Aorta (tissue), 5 donors: Measurements from ENCODE around the gene FAM149B1. TPM values are rescaled to one million over a fixed set of nuclear protein-coding genes. Genes with fewer than 3 reads are reported as not detected.

Source experiments
- ATAC-seq: fragments of 200-7000 bp; cut with Tn5 transposase; one replicate; pipeline ENCODE4 v1.9.1; 2022; ENCODE audit warnings: moderate library complexity; ENCODE audit not compliant: low FRiP score
- DNase-seq, 2 donors: peaks; one replicate each; pipeline ENCODE4 v3.0.0-alpha.2; 2020
- H3K27ac ChIP-seq, 2 donors: one replicate each; pipeline ENCODE4 v1.5.1; 2013; ENCODE audit warnings: low read length in 2 of 2, mild to moderate bottlenecking in 2 of 2, moderate library complexity in 2 of 2, control low read depth in 1 of 2, inconsistent platforms in 1 of 2, low read depth in 1 of 2
- H3K27me3 ChIP-seq, 2 donors: one replicate each; pipeline ENCODE4 v1.6.1; 2013; ENCODE audit warnings: control low read depth in 1 of 2, low read length in 1 of 2, mild to moderate bottlenecking in 1 of 2, moderate library complexity in 1 of 2; ENCODE audit not compliant: insufficient read depth in 2 of 2, control insufficient read depth in 1 of 2
- H3K36me3 ChIP-seq, 2 donors: one replicate each; pipeline ENCODE4 v1.6.1; 2013; ENCODE audit warnings: control low read depth in 1 of 2, low read length in 1 of 2, mild to moderate bottlenecking in 1 of 2; ENCODE audit not compliant: insufficient read depth in 2 of 2, control insufficient read depth in 1 of 2
- H3K4me1 ChIP-seq, 2 donors: one replicate each; pipeline ENCODE4 v1.6.1; 2013; ENCODE audit warnings: low read length in 2 of 2, control low read depth in 1 of 2, mild to moderate bottlenecking in 1 of 2, moderate library complexity in 1 of 2; ENCODE audit not compliant: insufficient read depth in 2 of 2, control insufficient read depth in 1 of 2
- H3K4me3 ChIP-seq, 2 donors: one replicate each; pipeline ENCODE4 v1.5.1; 2013; ENCODE audit warnings: low read length in 2 of 2, control low read depth in 1 of 2, mild to moderate bottlenecking in 1 of 2
- H3K9me3 ChIP-seq: one replicate; pipeline ENCODE4 v1.6.1; 2013; ENCODE audit warnings: mild to moderate bottlenecking, low read length; ENCODE audit not compliant: control insufficient read depth
- WGBS, 2 donors: extraction: QIAGEN DNeasy Blood & Tissue Kit; methylation state at CpG; one replicate each; pipeline ENCODE4 v1.1.7; 2013; 5-methylcytosine and 5-hydroxymethylcytosine counted together
- intact Hi-C, 2 donors: fragments of 100-400 bp; cut with DNase I; formaldehyde crosslinking; loops; one replicate each; pipeline versions ENCODE4 v1.14.2 to v1.15.0; 2022
- polyA plus RNA-seq, 2 donors: library from polyadenylated mRNA; stranded (reverse); fragments of 200-250 nt; gene quantifications; one replicate each; pipeline ENCODE4 v1.2.3, GENCODE V29; 2013
- total RNA-seq, 2 donors: library from RNA; stranded (reverse); fragmentation: NEBNext Ultra II Directional; extraction: Animal tissue kit (Norgen Biotek cat#: 25700); gene quantifications; one replicate each; pipeline ENCODE4 v1.2.1, GENCODE V29; 2021
- donor health status: healthy with polysubstance abuse.
- donor health status: Bipolar disorder and iron deficiency.
- donor health status: DM: no; HTN: no; CAD: no.
- donor health status: DM: no; HTN: no; CAD: no.
- donor health status: DM: yes; HTN: yes; CAD: no.

Gene FAM149B1
- total and polyA plus RNA-seq, 4 donors: 20.0 to 22.7 (median 21.7) TPM

- H3K4me3 ChIP-seq: no peak overlapping the region
- DNase-seq (no peak), ATAC-seq (no peak)
- H3K27me3 ChIP-seq: no peaks in the 10 kb centered on the region
- H3K9me3 ChIP-seq: no peaks in the 10 kb centered on the region
- peaks cover 4 to 5% of the 10 kb centered on the region in 2 donors for H3K36me3 ChIP-seq
- intact Hi-C loops: no loop called here
- H3K4me1 ChIP-seq: no peaks in the 10 kb centered on the region
- 92 to 95% methylated on average over 2 of the region's 2 CpGs for WGBS, 2 donors
- no peak overlapping the region for H3K27ac ChIP-seq
Observed at GRCh38 chr10:73217628-73218027, 49.7 kb downstream of the FAM149B1 start.

DNA sequence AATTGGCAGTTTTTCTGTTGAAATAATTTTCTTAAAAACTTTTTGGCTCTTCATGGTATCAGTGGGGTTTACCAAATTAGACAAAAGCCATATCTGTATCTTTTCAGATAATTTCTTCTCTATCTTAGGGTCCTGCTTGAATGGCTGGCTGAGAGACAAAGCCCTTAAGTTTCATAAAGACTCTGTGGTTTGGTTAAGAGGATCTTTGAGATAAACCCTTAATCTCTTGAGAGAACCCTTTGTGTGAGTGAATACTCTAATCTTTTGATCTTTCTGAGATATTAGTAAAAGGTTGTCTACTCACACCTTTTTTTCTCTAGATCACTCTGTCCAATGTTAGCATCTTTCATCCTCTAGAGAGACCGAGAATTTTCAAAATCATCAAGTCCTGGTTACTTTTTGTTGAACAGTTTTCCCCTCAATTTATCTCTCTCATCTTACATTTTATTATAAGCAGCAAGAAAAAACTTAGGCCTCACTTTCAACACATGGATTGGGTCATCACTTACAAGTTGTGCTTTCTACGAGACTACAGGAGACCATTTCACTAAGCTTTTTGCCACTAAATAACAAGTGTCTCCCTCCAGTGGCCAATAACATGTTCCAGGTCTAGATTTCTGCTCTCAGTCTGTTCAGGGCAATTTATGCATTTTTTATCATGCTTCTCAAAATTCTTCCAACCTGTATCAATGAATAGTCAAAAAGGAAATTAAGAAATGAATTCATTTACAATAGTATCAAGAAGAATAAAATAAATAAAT, 50.7 kb downstream of the FAM149B1 start:
- Histone ChIP-seq H3K36me3 (peaks cover 4 to 5% of the 10 kb centered on the region in 2 donors), H3K27ac (no peak overlapping the region), H3K27me3 (no peaks in the 10 kb centered on the region), H3K4me1 (no peaks in the 10 kb centered on the region), H3K4me3 (no peak overlapping the region), H3K9me3 (no peaks in the 10 kb centered on the region)
- ATAC-seq (no peak), DNase-seq (no peak)
- 88 to 92% methylated on average over 2 of the region's 2 CpGs for WGBS, 2 donors
- intact Hi-C loops: no loop called here

DNA sequence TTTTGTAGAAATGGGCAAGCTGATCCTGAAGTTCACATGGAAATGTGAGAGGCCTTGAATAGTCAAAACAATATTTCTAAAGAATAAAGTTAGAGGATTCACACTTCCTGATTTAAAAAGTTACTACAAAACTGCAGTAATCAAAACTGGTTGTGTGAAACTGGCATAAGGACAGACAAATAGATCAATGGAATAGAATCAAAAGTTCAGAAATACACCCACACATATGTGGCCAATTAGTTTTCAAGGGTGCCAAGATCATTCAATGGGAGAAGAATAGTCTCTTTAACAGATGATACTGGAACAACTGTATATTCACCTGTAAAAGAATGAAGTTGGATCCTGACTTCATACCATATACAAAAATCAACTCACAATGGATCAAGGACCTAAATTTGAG, 51.5 kb downstream of the FAM149B1 start:
- DNase-seq (no peak), ATAC-seq (no peak)
- intact Hi-C loops: no loop called here
- no peaks in the 10 kb centered on the region for H3K27me3 ChIP-seq
- no peaks in the 10 kb centered on the region for H3K9me3 ChIP-seq
- H3K4me3 ChIP-seq: no peak overlapping the region
- no peak overlapping the region for H3K27ac ChIP-seq
- H3K4me1 ChIP-seq: no peaks in the 10 kb centered on the region
- H3K36me3 ChIP-seq: peaks cover 4 to 5% of the 10 kb centered on the region in 2 donors

DNA sequence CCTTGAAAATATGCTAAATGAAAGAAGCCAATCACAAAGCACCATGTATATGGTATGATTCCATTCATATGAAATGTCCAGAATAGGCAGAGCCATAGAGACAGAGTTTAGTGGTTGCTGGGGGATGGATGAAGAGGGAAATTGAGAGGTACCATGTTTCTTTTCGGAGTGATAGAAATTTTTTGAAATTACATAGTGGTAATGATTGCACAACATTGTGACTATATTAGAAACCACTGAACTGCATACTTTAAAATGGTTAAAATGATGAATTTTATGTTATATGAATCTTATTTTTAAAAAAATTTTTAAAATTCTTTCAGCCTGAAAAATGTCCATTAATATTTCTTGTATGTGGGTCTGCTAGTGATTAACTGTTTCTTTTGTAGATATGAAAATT, 53.1 kb downstream of the FAM149B1 start:
- Histone ChIP-seq H3K4me3 (no peak overlapping the region), H3K27ac (no peak overlapping the region), H3K9me3 (no peaks in the 10 kb centered on the region), H3K27me3 (no peaks in the 10 kb centered on the region), H3K4me1 (no peaks in the 10 kb centered on the region), H3K36me3 (peaks cover 4 to 5% of the 10 kb centered on the region in 2 donors)
- ATAC-seq (no peak), DNase-seq (no peak)
- 78 to 83% methylated on average over 1 of the region's 1 CpG for WGBS, 2 donors
- intact Hi-C loops: no loop called here

DNA sequence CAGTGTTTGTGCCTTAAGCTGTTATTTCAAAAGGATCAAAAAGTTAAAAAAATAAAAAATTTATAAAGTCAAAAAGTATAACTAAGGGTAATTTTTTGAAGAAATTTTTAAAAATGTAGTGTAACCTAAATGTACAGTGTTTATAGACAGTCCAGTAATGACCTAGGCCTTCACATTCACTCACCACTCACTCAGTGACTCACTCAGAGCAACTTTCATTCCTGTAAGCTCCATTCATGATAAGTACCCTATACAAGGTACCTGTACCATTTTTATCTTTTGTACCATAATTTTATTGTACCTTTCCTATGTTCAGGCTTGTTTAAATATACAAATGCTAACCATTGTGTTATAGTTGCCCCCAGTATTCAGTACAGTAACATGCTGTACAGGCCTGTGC, 57.6 kb downstream of the FAM149B1 start:
- Histone ChIP-seq H3K27ac (no peak overlapping the region), H3K36me3 (no peaks in the 10 kb centered on the region), H3K9me3 (no peaks in the 10 kb centered on the region), H3K4me3 (no peak overlapping the region), H3K4me1 (no peaks in the 10 kb centered on the region), H3K27me3 (no peaks in the 10 kb centered on the region)
- ATAC-seq (no peak), DNase-seq (no peak)
- intact Hi-C loops: no loop called here

- intact Hi-C loops: no loop called here
- no peaks in the 10 kb centered on the region for H3K27me3 ChIP-seq
- DNase-seq: no peak
- no peak for ATAC-seq
- no peaks in the 10 kb centered on the region for H3K4me1 ChIP-seq
- H3K36me3 ChIP-seq: no peaks in the 10 kb centered on the region
- H3K27ac ChIP-seq: no peak overlapping the region
- no peak overlapping the region for H3K4me3 ChIP-seq
- H3K9me3 ChIP-seq: no peaks in the 10 kb centered on the region
Observed at GRCh38 chr10:73226663-73227062, 58.7 kb downstream of the FAM149B1 start.

DNA sequence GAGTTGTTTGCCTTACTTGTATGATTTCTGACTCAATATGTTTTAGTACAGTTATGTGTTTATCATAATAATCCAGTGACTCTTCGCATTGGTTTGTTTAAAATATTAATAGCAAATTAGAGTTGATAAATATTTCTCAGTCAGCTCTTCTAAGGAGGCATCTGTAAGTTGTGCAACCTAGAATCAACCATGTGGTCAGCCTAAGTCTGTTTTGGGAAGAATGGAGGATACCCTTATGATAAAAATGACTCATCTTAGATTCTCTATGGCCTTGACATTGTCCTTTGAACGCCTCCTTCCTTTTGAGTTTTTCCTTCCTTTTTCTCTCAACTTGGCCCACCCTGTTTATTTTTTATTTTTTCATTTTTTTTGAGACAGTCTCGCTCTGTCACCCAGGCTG, 60.3 kb downstream of the FAM149B1 start:
- WGBS, 2 donors: 93 to 96% methylated on average over 3 of the region's 3 CpGs
- ATAC-seq: no peak

GRCh38 chr10:73229567-73229966, 61.6 kb downstream of the FAM149B1 start:
- intact Hi-C loops: no loop called here
- Histone ChIP-seq H3K4me3 (no peak overlapping the region), H3K27me3 (no peaks in the 10 kb centered on the region), H3K36me3 (no peaks in the 10 kb centered on the region), H3K27ac (no peak overlapping the region), H3K9me3 (no peaks in the 10 kb centered on the region), H3K4me1 (no peaks in the 10 kb centered on the region)
- DNase-seq (no peak), ATAC-seq (no peak)
- WGBS, 2 donors: 78 to 86% methylated on average over 6 of the region's 6 CpGs

More for the DNA sequence above, 60.3 kb downstream of the FAM149B1 start:
- DNase-seq: no peak
- Histone ChIP-seq H3K36me3 (no peaks in the 10 kb centered on the region), H3K4me1 (no peaks in the 10 kb centered on the region), H3K27me3 (no peaks in the 10 kb centered on the region), H3K9me3 (no peaks in the 10 kb centered on the region), H3K4me3 (no peak overlapping the region), H3K27ac (no peak overlapping the region)
- intact Hi-C loops: no loop called here

- H3K27me3 ChIP-seq: no peaks in the 10 kb centered on the region
- H3K4me3 ChIP-seq: no peak overlapping the region
- H3K36me3 ChIP-seq: peaks cover 0 to 3% of the 10 kb centered on the region in 2 donors
- no peak overlapping the region for H3K27ac ChIP-seq
- WGBS, 2 donors: 84 to 91% methylated on average over 8 of the region's 8 CpGs
- intact Hi-C loops: no loop called here
- no peaks in the 10 kb centered on the region for H3K9me3 ChIP-seq
- H3K4me1 ChIP-seq: no peaks in the 10 kb centered on the region
- ATAC-seq: no peak
- DNase-seq: no peak
Observed at GRCh38 chr10:73232887-73233286, 65.0 kb downstream of the FAM149B1 start.
